Measurements from ENCODE around the gene VWA1.

DNA sequence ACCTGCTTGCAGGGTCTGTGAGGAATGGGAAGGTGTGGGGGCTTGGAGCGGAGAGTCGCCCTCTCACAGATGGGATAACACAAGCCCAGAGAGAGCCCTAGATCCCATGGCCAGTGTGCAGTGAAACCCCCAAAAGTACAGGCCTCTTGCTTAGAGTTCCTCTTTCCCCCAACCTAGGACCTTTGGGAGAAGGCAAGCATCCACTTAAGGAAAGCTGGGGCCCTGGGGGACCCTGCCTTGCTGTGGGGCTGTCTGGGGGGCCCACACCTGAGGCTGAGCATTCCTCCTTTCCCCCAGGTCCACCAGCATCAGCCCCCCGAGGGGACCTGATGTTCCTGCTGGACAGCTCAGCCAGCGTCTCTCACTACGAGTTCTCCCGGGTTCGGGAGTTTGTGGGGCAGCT, 1.1 kb downstream of the VWA1 start:
- no peak for TF ChIP-seq EZH2phosphoT487 (IDR thresholded peaks at IDR 0.05)
- TF ChIP-seq, protein P1, sequence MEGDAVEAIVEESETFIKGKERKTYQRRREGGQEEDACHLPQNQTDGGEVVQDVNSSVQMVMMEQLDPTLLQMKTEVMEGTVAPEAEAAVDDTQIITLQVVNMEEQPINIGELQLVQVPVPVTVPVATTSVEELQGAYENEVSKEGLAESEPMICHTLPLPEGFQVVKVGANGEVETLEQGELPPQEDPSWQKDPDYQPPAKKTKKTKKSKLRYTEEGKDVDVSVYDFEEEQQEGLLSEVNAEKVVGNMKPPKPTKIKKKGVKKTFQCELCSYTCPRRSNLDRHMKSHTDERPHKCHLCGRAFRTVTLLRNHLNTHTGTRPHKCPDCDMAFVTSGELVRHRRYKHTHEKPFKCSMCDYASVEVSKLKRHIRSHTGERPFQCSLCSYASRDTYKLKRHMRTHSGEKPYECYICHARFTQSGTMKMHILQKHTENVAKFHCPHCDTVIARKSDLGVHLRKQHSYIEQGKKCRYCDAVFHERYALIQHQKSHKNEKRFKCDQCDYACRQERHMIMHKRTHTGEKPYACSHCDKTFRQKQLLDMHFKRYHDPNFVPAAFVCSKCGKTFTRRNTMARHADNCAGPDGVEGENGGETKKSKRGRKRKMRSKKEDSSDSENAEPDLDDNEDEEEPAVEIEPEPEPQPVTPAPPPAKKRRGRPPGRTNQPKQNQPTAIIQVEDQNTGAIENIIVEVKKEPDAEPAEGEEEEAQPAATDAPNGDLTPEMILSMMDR (IDR thresholded peaks at IDR 0.05) = no peak
- TF ChIP-seq EZH2 (IDR thresholded peaks at IDR 0.05) = no peak
